HepG2 (cell line): Measurements from ENCODE around the gene ANLN. TPM values are rescaled to one million over a fixed set of nuclear protein-coding genes. Genes with fewer than 3 reads are reported as not detected.

Experiments
- ARID2 ChIP-seq: sonication (generic); formaldehyde crosslinking; IDR thresholded peaks from 2 replicates; pipeline ENCODE4 v1.8.1; 2022; ENCODE audit warnings: mild to moderate bottlenecking, missing genetic modification reagents, borderline replicate concordance
- DDIT3 ChIP-seq: sonication (generic); formaldehyde crosslinking; IDR thresholded peaks from 2 replicates; pipeline ENCODE4 v1.4.0; 2020; ENCODE audit warnings: mild to moderate bottlenecking, missing genetic modification reagents
- FOXK2 ChIP-seq: fragments of 450-650 bp; IDR thresholded peaks from 2 replicates; pipeline ENCODE4 v1.6.1; 2016
- KLF6 ChIP-seq: IDR thresholded peaks from 2 replicates; pipeline ENCODE4 v1.8.0; 2016; ENCODE audit warnings: missing biosample characterization, missing genetic modification reagents
- NCOA5 ChIP-seq: sonication (generic); formaldehyde crosslinking; IDR thresholded peaks from 2 replicates; pipeline ENCODE4 v1.4.0; 2020; ENCODE audit warnings: missing genetic modification reagents
- PAWR ChIP-seq: sonication (generic); formaldehyde crosslinking; IDR thresholded peaks from 2 replicates; pipeline ENCODE4 v1.4.0; 2020; ENCODE audit warnings: missing genetic modification reagents, mild to moderate bottlenecking, borderline replicate concordance
- POGZ ChIP-seq: sonication (generic); formaldehyde crosslinking; IDR thresholded peaks from 2 replicates; pipeline ENCODE4 v1.4.0; 2020; ENCODE audit warnings: mild to moderate bottlenecking, missing genetic modification reagents
- RERE ChIP-seq: IDR thresholded peaks from 2 replicates; pipeline ENCODE4 v1.6.1; 2016; ENCODE audit warnings: low read depth, missing genetic modification reagents, missing compliant biosample characterization
- TEAD3 ChIP-seq: optimal IDR thresholded peaks from 2 replicates; pipeline ENCODE3; 2016; ENCODE audit warnings: borderline replicate concordance
- U2AF1 ChIP-seq: fragments of 200-400 bp; formaldehyde crosslinking; optimal IDR thresholded peaks from 2 replicates; pipeline ENCODE3; 2017; ENCODE audit warnings: mild to moderate bottlenecking, low read depth, low read length
- ZNF510 ChIP-seq: sonication (generic); formaldehyde crosslinking; IDR thresholded peaks from 2 replicates; pipeline ENCODE4 v1.4.0; 2020; ENCODE audit warnings: low read depth, mild to moderate bottlenecking, missing genetic modification reagents
- ZNF512B ChIP-seq: sonication (generic); formaldehyde crosslinking; IDR thresholded peaks from 2 replicates; pipeline ENCODE4 v1.5.1; 2020; ENCODE audit warnings: missing genetic modification reagents, mild to moderate bottlenecking, borderline replicate concordance
- ZNF772 ChIP-seq: sonication (generic); formaldehyde crosslinking; IDR thresholded peaks from 2 replicates; pipeline ENCODE4 v1.5.0; 2020; ENCODE audit warnings: mild to moderate bottlenecking, missing genetic modification reagents
- polyA plus RNA-seq, 8 experiments: library from polyadenylated mRNA; depleted of rRNA in 3 of 8; stranded (reverse) in 7 of 8; unstranded in 1 of 8; fragments of >200 nt; fragmentation: Illumina TruSeq in 4 of 8; extraction: Trizol in 4 of 8; gene quantifications; 2 replicates each; pipeline versions ENCODE4 v1.2.1 to v1.2.3, GENCODE V29; 2011 to 2016; ENCODE audit warnings: low read depth in 4 of 8, missing spikeins in 1 of 8, mixed read lengths in 1 of 8; ENCODE audit not compliant: insufficient read depth in 1 of 8
- total RNA-seq, 5 experiments: library from RNA; depleted of rRNA; stranded (reverse); fragments of >200 nt; fragmentation: Illumina TruSeq; extraction: Trizol; gene quantifications; 2 replicates each; pipeline ENCODE4 v1.2.3, GENCODE V29; 2016; ENCODE audit warnings: low read depth in 1 of 5
- TF ChIP-seq, protein P1 (sequence below), 2 experiments: fragments of 450-650 bp in 1 of 2; sonication (generic) in 1 of 2; formaldehyde crosslinking; IDR thresholded peaks; 2 replicates each; pipeline versions ENCODE4 v1.5.0 to v1.8.0; 2020 to 2022; ENCODE audit warnings: mild to moderate bottlenecking in 1 of 2, missing genetic modification reagents in 1 of 2
- TF ChIP-seq, protein P2 (sequence below): sonication (generic); formaldehyde crosslinking; IDR thresholded peaks from 2 replicates; pipeline ENCODE4 v1.5.0; 2020; ENCODE audit warnings: mild to moderate bottlenecking, missing genetic modification reagents
- TF ChIP-seq, protein P3 (sequence below): sonication (generic); formaldehyde crosslinking; IDR thresholded peaks from 2 replicates; pipeline ENCODE4 v1.5.1; 2020; ENCODE audit warnings: missing genetic modification reagents, mild to moderate bottlenecking, borderline replicate concordance

ANLN gene
- total and polyA plus RNA-seq, 2 of the 13 experiments (the other 11 are each of a cell fraction or from before 2014, with no cell fraction given), result 20.0 to 72.0 TPM

DNA sequence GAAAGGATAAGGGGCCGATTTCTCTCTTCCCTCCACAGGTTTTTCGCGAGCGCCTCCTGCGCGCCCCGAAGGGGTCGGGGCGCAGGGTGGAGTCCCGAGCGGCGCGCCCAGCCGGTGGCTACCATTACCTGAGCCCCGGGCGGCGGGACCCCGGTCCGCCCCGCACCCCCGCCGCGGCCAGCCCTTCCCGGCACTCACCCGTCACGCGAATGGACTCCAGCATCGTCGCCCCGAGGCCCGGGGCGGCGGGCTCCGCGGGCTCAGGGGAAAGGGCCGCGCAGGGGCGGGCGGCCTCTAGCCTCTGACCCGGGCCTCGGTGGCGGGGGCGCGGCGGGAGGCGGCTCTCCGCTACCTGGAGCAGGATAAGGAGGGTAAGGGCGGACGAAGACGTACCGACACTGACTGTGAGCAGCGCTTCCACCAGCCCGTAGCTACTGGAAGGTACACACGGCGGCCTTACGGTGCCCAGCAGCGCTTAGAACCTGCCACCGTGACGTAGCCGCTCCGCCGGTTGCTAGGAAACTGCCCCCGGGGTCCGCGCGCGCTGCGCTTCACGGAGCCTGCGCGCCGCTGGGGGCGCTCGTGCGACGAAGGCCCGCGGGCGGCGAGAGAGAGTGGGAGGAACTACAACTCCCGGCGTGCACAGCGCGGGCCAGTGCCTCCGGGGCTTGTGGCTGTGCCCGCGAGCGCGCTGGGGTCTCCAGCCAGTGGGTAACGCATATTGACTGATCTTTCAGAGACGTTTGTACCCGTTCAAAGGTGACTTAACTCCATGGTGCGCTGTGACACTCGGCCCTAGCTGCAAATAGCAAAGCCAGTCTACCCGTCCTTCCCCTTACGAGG, 22.7 kb upstream of the ANLN start (continued):
- TF ChIP-seq, protein P1, sequence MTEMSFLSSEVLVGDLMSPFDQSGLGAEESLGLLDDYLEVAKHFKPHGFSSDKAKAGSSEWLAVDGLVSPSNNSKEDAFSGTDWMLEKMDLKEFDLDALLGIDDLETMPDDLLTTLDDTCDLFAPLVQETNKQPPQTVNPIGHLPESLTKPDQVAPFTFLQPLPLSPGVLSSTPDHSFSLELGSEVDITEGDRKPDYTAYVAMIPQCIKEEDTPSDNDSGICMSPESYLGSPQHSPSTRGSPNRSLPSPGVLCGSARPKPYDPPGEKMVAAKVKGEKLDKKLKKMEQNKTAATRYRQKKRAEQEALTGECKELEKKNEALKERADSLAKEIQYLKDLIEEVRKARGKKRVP (CRISPR knock-in tag; IDR thresholded peaks at IDR 0.05), result no peak
- TF ChIP-seq ZNF772 (CRISPR knock-in tag) (peak; percentile 84), TEAD3 (CRISPR knock-in tag) (peak; percentile 73), NCOA5 (CRISPR knock-in tag) (no peak), FOXK2 (no peak; the same call in 1 of the 2 replicates), U2AF1 (no peak), ZNF510 (CRISPR knock-in tag) (no peak), ZNF512B (no peak), POGZ (CRISPR knock-in tag) (peak; percentile 88), ARID2 (CRISPR knock-in tag) (0 out of 2 replicates have a peak, but pooled peaks have one; percentile 45), RERE (CRISPR knock-in tag) (no peak), DDIT3 (CRISPR knock-in tag) (no peak), PAWR (CRISPR knock-in tag) (no peak), KLF6 (CRISPR knock-in tag) (no peak)
- TF ChIP-seq, protein P2, sequence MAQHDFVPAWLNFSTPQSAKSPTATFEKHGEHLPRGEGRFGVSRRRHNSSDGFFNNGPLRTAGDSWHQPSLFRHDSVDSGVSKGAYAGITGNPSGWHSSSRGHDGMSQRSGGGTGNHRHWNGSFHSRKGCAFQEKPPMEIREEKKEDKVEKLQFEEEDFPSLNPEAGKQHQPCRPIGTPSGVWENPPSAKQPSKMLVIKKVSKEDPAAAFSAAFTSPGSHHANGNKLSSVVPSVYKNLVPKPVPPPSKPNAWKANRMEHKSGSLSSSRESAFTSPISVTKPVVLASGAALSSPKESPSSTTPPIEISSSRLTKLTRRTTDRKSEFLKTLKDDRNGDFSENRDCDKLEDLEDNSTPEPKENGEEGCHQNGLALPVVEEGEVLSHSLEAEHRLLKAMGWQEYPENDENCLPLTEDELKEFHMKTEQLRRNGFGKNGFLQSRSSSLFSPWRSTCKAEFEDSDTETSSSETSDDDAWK (CRISPR knock-in tag), result no peak
- TF ChIP-seq, protein P3, sequence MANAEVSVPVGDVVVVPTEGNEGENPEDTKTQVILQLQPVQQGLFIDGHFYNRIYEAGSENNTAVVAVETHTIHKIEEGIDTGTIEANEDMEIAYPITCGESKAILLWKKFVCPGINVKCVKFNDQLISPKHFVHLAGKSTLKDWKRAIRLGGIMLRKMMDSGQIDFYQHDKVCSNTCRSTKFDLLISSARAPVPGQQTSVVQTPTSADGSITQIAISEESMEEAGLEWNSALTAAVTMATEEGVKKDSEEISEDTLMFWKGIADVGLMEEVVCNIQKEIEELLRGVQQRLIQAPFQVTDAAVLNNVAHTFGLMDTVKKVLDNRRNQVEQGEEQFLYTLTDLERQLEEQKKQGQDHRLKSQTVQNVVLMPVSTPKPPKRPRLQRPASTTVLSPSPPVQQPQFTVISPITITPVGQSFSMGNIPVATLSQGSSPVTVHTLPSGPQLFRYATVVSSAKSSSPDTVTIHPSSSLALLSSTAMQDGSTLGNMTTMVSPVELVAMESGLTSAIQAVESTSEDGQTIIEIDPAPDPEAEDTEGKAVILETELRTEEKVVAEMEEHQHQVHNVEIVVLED, result peak; percentile 80
